GM12865 (cell line): ENCODE measurements around the gene DYNC1H1.

Experiments used
- DNase-seq: peaks from one replicate; pipeline ENCODE4 v3.0.0; 2010; ENCODE audit warnings: low read depth
- H3K4me3 ChIP-seq: 2 replicates; pipeline ENCODE4 v1.5.1; 2011; ENCODE audit warnings: mild to moderate bottlenecking, low read depth, low read length, control low read depth
- CTCF ChIP-seq: IDR thresholded peaks from 2 replicates; pipeline ENCODE4 v1.5.1; 2011; ENCODE audit warnings: low read length, control low read depth, low read depth, inconsistent platforms; ENCODE audit not compliant: insufficient read depth; ENCODE audit errors: missing control alignments

Gene DYNC1H1

GRCh38 chr14:101959277-101959676, 5.1 kb upstream of the DYNC1H1 start:
- no peak for DNase-seq
- no peak for TF ChIP-seq CTCF
- no peak overlapping the region for H3K4me3 ChIP-seq

GRCh38 chr14:101960225-101960624, 4.1 kb upstream of the DYNC1H1 start:
- no peak for DNase-seq
- peak; percentile 39 for TF ChIP-seq CTCF
- no peak overlapping the region for H3K4me3 ChIP-seq

- TF ChIP-seq CTCF: peak; percentile 99
- DNase-seq: peak; percentile 88
- no peak overlapping the region for H3K4me3 ChIP-seq
Observed at GRCh38 chr14:101961011-101961721, 3.2 kb upstream of the DYNC1H1 start.

DNA sequence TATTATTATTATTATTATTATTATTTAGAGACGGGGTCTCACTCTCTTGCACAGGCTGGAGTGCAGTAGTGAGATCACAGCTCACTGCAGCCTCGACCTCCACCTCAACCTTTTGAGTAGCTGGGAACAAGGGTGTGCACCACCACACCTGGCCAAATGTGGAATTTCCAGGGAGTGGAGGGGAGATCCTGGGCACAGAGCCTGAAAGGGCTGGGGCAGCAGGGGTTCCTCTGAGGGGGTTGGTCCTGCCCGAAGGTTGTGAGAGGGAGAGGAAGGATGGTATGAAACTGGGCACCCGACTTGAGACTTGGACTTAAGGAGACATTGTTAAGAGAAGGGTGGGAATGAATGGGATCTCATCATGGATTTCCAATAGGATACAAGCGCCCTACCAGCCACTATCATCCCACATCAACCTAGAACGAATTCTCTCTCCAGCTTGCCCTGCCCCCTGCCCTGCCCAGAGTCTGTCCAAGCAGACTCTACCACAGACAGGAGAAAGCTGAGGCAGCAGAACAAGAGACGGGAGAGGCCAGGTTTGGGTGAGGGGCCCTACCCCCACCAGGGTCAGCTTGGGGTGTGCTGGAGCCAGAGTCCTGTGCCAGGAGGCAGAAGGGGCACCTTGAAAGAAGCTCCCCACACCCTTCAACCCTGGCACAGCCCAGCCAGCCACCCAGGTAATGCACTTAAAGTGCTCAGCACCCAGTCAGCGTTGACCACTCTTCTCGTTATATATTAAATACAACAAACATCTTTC, 2.4 kb upstream of the DYNC1H1 start:
- no peak overlapping the region for H3K4me3 ChIP-seq
- no peak for DNase-seq
- TF ChIP-seq CTCF: no peak

GRCh38 chr14:101962503-101962874, 1.9 kb upstream of the DYNC1H1 start:
- no peak for TF ChIP-seq CTCF
- DNase-seq: no peak
- no peak overlapping the region for H3K4me3 ChIP-seq

DNA sequence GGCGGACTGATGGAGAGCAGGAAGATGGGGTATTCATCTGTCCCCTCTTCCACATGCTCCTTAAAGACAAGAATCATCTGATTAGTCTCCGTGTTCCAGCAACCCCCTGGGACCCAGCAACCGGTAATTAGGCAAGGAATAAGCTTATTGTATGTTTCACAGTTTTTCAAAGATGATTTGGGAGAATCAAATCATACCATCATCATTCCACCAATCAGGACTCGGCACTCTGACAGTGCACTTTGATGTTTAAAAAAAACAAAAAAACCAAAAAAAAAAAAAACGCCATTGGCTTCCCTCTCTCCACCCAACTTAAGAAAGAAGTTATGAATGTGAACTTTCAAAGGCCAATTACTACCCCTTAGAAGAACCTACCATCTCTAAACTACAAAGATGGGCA, 1.3 kb upstream of the DYNC1H1 start:
- DNase-seq: no peak
- no peak for TF ChIP-seq CTCF
- H3K4me3 ChIP-seq: no peak overlapping the region
